ENCODE data around the gene TBC1D10A.
A peak's percentile ranks its signal among the peaks of the same experiment; 100 is the strongest.

TBC1D10A gene

DNA sequence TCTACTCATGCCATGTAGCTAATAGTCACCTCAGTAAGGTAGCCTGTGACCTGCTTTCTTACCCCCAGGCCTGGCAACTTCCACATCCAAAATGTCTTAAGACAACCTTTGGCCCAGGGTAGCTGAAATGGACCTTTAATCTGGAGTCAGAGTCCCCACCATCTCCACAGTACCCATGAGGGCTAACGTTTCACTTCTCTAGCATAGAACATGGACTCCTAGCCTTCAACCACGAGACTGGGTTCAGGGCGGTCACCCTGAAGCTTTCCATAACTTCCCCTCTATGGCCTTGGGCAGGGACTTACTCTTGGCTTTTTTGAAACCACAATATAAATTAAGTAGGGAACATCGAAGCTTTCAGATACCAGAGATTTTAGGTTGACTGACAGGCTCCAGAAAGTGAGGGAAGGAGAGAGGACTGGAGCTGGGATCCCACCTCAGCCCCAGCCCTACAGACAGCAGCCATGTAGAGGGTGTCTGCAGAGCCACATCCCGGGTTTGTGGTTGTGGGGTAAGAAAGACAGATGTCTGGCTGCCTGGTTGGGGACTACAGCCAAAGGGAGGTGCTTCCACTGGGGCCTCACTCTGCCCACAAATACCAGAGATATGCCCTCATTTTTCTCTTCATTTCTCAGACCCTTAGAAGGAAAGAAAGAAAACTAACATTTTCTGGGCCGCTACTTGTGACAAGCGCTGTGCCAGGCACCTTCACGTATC is 2.6 kb downstream of the TBC1D10A start:
- Histone ChIP-seq H3K4me3 (ENCODE audit: insufficient read depth, low read depth, low read length, poor library complexity, severe bottlenecking) (peak overlapping the region; percentile 95), H3K36me3 (ENCODE audit: control insufficient read depth, insufficient read depth, low read length) (peaks cover 2% of the 10 kb centered on the region), H3K9me3 (ENCODE audit: control insufficient read depth, low read length) (no peaks in the 10 kb centered on the region), H3K27me3 (replicated peaks; ENCODE audit: control insufficient read depth, insufficient read depth, low read length, poor library complexity, severe bottlenecking) (no peaks in the 10 kb centered on the region), H3K4me1 (ENCODE audit: control insufficient read depth, insufficient read depth, low read length, poor library complexity, severe bottlenecking) (peaks cover 64% of the 10 kb centered on the region), H3K27ac (ENCODE audit: insufficient read depth, low read length, poor library complexity, severe bottlenecking) (peak overlapping the region; percentile 73)
- DNase-seq, result peak in 1 of 3 donors; percentile 19

DNA sequence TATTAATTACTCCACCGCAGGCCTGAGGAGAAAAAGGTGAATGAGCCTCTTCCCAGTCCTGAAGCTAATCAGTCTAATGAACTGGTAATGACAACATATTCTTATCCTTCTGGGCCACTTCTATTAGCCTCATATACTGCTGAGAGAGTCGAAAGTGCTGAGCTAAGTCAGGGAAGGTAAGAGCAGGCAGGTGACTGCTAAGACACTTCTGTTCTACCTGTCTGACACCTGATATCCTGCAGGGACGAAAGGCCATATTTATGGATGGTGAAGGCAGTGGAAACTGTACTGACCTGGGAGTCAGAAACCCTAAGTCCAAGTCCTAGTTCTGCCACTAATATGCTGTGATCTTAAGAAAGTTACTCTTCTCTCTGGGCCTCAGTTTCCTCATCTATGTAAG is 3.5 kb downstream of the TBC1D10A start:
- H3K9me3 ChIP-seq (ENCODE audit: control insufficient read depth, low read length), result no peaks in the 10 kb centered on the region
- H3K4me1 ChIP-seq (ENCODE audit: control insufficient read depth, insufficient read depth, low read length, poor library complexity, severe bottlenecking), result peaks cover 72% of the 10 kb centered on the region
- DNase-seq, result no peak
- no peak overlapping the region for H3K27ac ChIP-seq (ENCODE audit: insufficient read depth, low read length, poor library complexity, severe bottlenecking)
- no peak overlapping the region for H3K4me3 ChIP-seq (ENCODE audit: insufficient read depth, low read depth, low read length, poor library complexity, severe bottlenecking)
- H3K36me3 ChIP-seq (ENCODE audit: control insufficient read depth, insufficient read depth, low read length), result peaks cover 3% of the 10 kb centered on the region
- H3K27me3 ChIP-seq (replicated peaks; ENCODE audit: control insufficient read depth, insufficient read depth, low read length, poor library complexity, severe bottlenecking), result no peaks in the 10 kb centered on the region

DNA sequence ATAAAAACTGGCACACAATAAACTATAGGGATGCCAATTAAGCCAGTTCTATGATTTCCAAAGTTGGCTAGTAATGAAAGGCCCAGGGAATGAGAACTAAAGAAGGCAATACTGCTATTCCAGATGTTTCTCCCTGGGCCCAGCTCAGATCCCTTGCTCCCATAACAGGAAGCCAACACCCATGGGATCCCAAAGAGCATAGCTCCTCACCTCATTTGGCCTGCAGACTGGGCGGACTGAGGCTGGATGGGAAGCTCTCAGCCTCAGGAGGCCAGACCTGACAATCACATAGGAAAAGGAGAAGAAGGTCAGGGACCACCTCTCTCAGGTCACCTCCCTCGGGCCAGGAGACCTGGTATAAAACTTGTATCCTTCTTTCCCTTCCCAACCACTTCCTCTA is 5.3 kb downstream of the TBC1D10A start:
- H3K4me1 ChIP-seq (ENCODE audit: control insufficient read depth, insufficient read depth, low read length, poor library complexity, severe bottlenecking), result peaks cover 72% of the 10 kb centered on the region
- DNase-seq, result no peak

DNA sequence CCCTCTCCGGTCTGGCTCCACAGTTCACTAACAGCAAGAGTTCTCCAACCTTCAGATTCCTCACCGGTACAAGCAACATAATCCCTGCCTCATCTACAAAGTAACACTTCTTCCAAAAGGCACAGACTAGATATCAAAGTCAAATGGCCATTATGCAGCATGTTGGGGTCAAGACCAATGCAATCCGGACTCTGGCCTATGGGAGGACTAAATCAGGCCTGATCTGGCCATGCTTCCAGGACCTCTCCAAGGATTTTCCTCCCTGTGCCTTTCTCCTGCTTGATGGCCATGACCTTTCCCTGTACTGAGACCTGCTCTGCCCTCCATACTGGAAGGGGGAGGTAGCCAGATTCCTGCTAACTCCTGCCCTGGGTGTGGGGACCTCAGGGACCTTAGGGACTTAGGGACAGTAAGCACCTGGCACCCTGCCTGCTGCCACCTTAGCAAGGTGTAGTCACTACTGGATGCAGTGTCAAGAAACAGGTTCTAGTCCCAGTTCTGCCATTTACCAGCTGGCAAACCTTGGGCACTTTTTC is 6.7 kb downstream of the TBC1D10A start:
- H3K4me3 ChIP-seq (ENCODE audit: insufficient read depth, low read depth, low read length, poor library complexity, severe bottlenecking), result no peak overlapping the region
- H3K27ac ChIP-seq (ENCODE audit: insufficient read depth, low read length, poor library complexity, severe bottlenecking), result no peak overlapping the region
- no peak for DNase-seq
- H3K9me3 ChIP-seq (ENCODE audit: control insufficient read depth, low read length), result no peaks in the 10 kb centered on the region
- H3K36me3 ChIP-seq (ENCODE audit: control insufficient read depth, insufficient read depth, low read length), result peaks cover 3% of the 10 kb centered on the region
- peaks cover 75% of the 10 kb centered on the region for H3K4me1 ChIP-seq (ENCODE audit: control insufficient read depth, insufficient read depth, low read length, poor library complexity, severe bottlenecking)
- no peaks in the 10 kb centered on the region for H3K27me3 ChIP-seq (replicated peaks; ENCODE audit: control insufficient read depth, insufficient read depth, low read length, poor library complexity, severe bottlenecking)

More for the DNA sequence above, 5.3 kb downstream of the TBC1D10A start:
- no peaks in the 10 kb centered on the region for H3K9me3 ChIP-seq (ENCODE audit: control insufficient read depth, low read length)
- H3K27me3 ChIP-seq (replicated peaks; ENCODE audit: control insufficient read depth, insufficient read depth, low read length, poor library complexity, severe bottlenecking), result no peaks in the 10 kb centered on the region
- no peak overlapping the region for H3K4me3 ChIP-seq (ENCODE audit: insufficient read depth, low read depth, low read length, poor library complexity, severe bottlenecking)
- H3K27ac ChIP-seq (ENCODE audit: insufficient read depth, low read length, poor library complexity, severe bottlenecking), result peak overlapping the region; percentile 20
- peaks cover 3% of the 10 kb centered on the region for H3K36me3 ChIP-seq (ENCODE audit: control insufficient read depth, insufficient read depth, low read length)

DNA sequence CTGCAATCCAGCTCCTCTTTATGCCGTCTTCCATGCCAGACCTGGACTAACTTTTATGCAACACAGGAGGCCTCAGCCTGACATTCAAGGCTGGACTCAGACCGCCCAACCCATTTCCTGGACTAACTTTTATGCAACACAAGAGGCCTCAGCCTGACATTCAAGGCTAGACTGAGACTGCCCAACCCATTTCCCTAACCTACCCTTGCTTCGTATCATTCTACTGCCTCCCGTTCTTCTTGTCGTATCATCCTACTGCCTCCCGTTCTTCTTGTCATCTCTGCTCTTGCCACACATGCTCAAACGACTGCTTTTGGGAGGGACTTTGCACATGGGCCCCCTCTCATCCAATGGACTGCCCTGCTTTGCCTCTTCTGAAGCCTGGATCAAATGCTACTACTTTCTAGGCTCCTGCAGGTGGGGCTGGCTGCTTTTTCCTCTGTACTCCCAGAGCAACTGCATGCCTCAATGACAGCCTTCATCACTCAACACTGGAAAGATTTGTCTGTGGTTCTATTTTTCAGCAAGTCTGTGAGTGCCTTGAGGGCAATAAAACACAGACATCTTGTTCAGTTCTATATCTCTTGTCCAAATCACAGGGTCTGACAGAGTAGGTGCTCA is 7.8 kb downstream of the TBC1D10A start:
- DNase-seq, result no peak

DNA sequence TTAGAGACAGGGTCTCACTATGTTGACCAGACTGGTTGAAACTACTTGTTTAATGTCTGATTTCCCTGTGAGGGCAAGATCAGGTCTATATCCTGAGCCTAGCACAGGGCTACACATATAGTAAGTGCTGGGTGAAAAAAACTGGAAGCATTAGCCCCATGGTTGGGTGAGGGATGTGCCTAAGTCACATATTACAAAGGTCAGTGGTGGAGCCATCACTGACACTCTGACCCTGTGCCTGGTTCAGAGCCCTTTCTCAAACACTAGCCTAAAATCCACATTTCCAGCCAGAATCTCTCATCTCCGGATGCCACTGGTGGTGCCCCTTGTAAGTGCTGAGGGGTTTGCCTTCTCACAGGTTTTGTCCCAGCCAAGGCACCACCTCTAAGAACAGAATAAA is 9.0 kb downstream of the TBC1D10A start:
- no peak for DNase-seq
- peaks cover 76% of the 10 kb centered on the region for H3K4me1 ChIP-seq (ENCODE audit: control insufficient read depth, insufficient read depth, low read length, poor library complexity, severe bottlenecking)
- H3K27me3 ChIP-seq (replicated peaks; ENCODE audit: control insufficient read depth, insufficient read depth, low read length, poor library complexity, severe bottlenecking), result no peaks in the 10 kb centered on the region
- H3K36me3 ChIP-seq (ENCODE audit: control insufficient read depth, insufficient read depth, low read length), result peaks cover 3% of the 10 kb centered on the region
- no peaks in the 10 kb centered on the region for H3K9me3 ChIP-seq (ENCODE audit: control insufficient read depth, low read length)
- no peak overlapping the region for H3K27ac ChIP-seq (ENCODE audit: insufficient read depth, low read length, poor library complexity, severe bottlenecking)
- no peak overlapping the region for H3K4me3 ChIP-seq (ENCODE audit: insufficient read depth, low read depth, low read length, poor library complexity, severe bottlenecking)

More for the DNA sequence above, 7.8 kb downstream of the TBC1D10A start:
- Histone ChIP-seq H3K4me3 (ENCODE audit: insufficient read depth, low read depth, low read length, poor library complexity, severe bottlenecking) (no peak overlapping the region), H3K27ac (ENCODE audit: insufficient read depth, low read length, poor library complexity, severe bottlenecking) (no peak overlapping the region), H3K27me3 (replicated peaks; ENCODE audit: control insufficient read depth, insufficient read depth, low read length, poor library complexity, severe bottlenecking) (no peaks in the 10 kb centered on the region), H3K4me1 (ENCODE audit: control insufficient read depth, insufficient read depth, low read length, poor library complexity, severe bottlenecking) (peaks cover 74% of the 10 kb centered on the region), H3K36me3 (ENCODE audit: control insufficient read depth, insufficient read depth, low read length) (peaks cover 3% of the 10 kb centered on the region), H3K9me3 (ENCODE audit: control insufficient read depth, low read length) (no peaks in the 10 kb centered on the region)

DNA sequence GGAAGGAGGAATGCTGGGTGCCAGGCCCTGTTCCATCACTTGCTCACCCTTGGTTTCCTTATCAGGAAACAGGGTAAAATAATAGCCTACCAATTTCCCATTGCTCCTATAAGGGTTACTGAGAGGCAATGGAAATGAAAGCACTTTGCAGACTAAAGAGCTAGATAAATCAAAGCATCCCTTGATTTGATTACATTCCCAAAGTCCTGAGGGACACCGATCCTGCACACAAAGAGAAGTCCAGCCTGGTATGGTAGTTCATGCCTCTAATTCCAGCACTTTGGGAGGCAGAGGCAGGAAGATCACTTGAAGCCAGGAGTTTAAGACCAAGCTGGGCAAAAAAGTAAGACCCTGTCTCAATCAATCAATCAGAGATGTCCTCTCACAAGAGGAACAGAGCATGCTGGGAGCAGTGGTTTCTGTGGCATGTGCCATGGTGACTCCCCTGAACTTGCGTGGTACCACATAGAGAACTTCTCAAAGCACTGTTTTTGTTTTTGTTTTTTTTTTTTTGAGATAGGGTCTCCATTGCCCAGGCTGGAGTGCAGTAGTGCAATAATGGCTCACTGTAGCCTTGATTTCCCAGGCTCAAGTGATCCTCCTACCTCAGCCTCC is 10.7 kb downstream of the TBC1D10A start:
- DNase-seq, result no peak
- Histone ChIP-seq H3K4me1 (ENCODE audit: control insufficient read depth, insufficient read depth, low read length, poor library complexity, severe bottlenecking) (peaks cover 79% of the 10 kb centered on the region), H3K4me3 (ENCODE audit: insufficient read depth, low read depth, low read length, poor library complexity, severe bottlenecking) (no peak overlapping the region)

DNA sequence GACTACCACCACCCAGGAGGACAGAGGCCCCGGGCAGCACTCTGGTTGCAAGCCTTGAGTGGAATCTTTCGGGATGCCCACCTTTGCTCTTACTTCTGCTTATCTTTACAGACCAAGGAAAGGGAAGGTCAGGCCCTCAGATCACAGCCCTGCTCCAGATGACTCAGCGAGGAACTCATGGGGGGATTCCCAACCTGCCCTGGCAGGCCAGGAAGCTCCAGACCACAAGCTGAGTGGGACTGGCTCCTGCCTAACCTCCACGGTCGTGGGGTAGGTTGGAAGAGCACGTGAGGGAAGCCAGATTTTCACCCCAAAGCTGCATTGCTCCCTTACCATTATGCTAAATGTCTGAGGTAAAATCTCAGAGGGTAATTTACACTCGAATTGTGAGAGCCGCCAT is 11.8 kb downstream of the TBC1D10A start:
- Histone ChIP-seq H3K27ac (ENCODE audit: insufficient read depth, low read length, poor library complexity, severe bottlenecking) (peak overlapping the region; percentile 52), H3K4me1 (ENCODE audit: control insufficient read depth, insufficient read depth, low read length, poor library complexity, severe bottlenecking) (peaks cover 84% of the 10 kb centered on the region), H3K9me3 (ENCODE audit: control insufficient read depth, low read length) (no peaks in the 10 kb centered on the region), H3K36me3 (ENCODE audit: control insufficient read depth, insufficient read depth, low read length) (peaks cover 3% of the 10 kb centered on the region), H3K4me3 (ENCODE audit: insufficient read depth, low read depth, low read length, poor library complexity, severe bottlenecking) (no peak overlapping the region), H3K27me3 (replicated peaks; ENCODE audit: control insufficient read depth, insufficient read depth, low read length, poor library complexity, severe bottlenecking) (no peaks in the 10 kb centered on the region)
- DNase-seq, result peak; percentile 57 to 63 (median 60)

More for the DNA sequence above, 10.7 kb downstream of the TBC1D10A start:
- peak overlapping the region; percentile 52 for H3K27ac ChIP-seq (ENCODE audit: insufficient read depth, low read length, poor library complexity, severe bottlenecking)
- H3K36me3 ChIP-seq (ENCODE audit: control insufficient read depth, insufficient read depth, low read length), result peaks cover 3% of the 10 kb centered on the region
- no peaks in the 10 kb centered on the region for H3K9me3 ChIP-seq (ENCODE audit: control insufficient read depth, low read length)
- H3K27me3 ChIP-seq (replicated peaks; ENCODE audit: control insufficient read depth, insufficient read depth, low read length, poor library complexity, severe bottlenecking), result no peaks in the 10 kb centered on the region

DNA sequence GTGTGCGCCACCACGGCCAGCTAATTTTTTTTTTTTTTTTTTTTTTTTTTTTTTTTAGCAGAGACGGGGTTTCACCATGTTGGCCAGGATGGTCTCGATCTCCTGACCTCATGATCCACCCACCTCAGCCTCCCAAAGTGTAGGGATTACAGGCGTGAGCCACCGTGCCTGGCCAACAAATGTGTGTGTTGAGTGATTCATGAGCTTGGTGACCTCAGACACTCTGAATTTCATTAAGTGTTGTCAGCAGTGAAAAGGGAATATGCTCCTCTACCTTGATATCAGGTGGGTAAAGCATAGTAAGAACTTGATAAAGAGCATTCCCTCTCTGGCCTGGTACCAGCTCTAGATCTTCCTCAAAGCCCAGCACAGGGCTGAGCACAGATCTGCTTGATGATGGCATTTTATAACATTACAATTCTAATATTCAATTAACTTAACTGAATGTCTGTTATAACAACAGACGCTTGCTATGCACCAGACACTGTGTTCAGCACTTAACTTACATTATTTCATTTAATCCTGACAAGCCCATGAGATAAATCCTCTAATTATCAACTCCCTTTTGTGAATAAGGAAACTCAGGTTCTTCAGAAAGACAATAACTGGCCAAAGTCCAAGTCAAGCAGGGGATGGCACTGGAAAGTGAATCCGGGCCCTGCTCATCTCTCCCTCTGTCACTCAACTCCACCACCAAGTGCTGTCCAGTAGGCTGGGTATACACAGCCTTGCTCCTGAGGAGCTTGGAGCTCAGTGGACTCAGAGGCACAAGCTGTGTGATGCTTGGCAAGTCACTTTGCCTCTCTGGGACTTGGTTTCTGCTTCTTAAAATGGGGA is 13.0 kb downstream of the TBC1D10A start:
- H3K4me1 ChIP-seq (ENCODE audit: control insufficient read depth, insufficient read depth, low read length, poor library complexity, severe bottlenecking), result peaks cover 86% of the 10 kb centered on the region
- H3K27ac ChIP-seq (ENCODE audit: insufficient read depth, low read length, poor library complexity, severe bottlenecking), result peak overlapping the region; percentile 48
- no peaks in the 10 kb centered on the region for H3K27me3 ChIP-seq (replicated peaks; ENCODE audit: control insufficient read depth, insufficient read depth, low read length, poor library complexity, severe bottlenecking)
- no peaks in the 10 kb centered on the region for H3K36me3 ChIP-seq (ENCODE audit: control insufficient read depth, insufficient read depth, low read length)
- H3K9me3 ChIP-seq (ENCODE audit: control insufficient read depth, low read length), result no peaks in the 10 kb centered on the region
- no peak overlapping the region for H3K4me3 ChIP-seq (ENCODE audit: insufficient read depth, low read depth, low read length, poor library complexity, severe bottlenecking)
- DNase-seq, result no peak
